Uterus (tissue), 2 donors: Measurements from ENCODE around the gene ARMC2.

Source experiments
- POLR2A ChIP-seq, 2 donors: fragments of 450-650 bp; IDR thresholded peaks; one replicate each; pipeline ENCODE4 v1.6.1; 2016; ENCODE audit warnings: antibody characterized with exemption in 2 of 2, mild to moderate bottlenecking in 1 of 2, moderate library complexity in 1 of 2
- TF ChIP-seq, protein P1 (sequence below), 4 experiments: fragments of 200-600 bp in 2 of 4; fragments of 450-650 bp in 2 of 4; sonication (generic) in 2 of 4; IDR thresholded peaks; one replicate each; pipeline ENCODE4 v1.5.1; 2016 to 2019; ENCODE audit warnings: antibody characterized with exemption in 4 of 4, mild to moderate bottlenecking in 2 of 4, moderate library complexity in 1 of 4

DNA sequence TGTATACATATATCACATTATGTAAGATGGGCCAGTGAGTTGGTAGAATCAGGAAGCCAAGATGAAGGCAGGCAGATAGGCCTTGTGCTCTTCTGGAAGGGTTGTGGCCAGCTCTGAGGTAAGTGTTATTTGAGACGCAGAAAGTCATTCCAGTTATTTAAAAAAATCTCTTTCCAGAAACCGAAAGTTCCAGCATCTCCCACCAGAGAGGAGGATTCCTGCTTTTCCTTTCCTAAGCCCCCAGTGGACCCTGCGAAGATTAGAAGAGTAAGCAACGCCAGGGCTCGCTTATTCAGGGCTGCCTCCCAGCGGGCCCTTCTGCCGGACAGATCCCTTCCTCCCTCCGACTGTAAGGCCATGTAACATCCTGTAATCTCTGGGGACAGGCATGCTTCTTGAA is 20.4 kb downstream of the ARMC2 start:
- TF ChIP-seq POLR2A (IDR thresholded peaks at IDR 0.05): no peak
- TF ChIP-seq, protein P1, sequence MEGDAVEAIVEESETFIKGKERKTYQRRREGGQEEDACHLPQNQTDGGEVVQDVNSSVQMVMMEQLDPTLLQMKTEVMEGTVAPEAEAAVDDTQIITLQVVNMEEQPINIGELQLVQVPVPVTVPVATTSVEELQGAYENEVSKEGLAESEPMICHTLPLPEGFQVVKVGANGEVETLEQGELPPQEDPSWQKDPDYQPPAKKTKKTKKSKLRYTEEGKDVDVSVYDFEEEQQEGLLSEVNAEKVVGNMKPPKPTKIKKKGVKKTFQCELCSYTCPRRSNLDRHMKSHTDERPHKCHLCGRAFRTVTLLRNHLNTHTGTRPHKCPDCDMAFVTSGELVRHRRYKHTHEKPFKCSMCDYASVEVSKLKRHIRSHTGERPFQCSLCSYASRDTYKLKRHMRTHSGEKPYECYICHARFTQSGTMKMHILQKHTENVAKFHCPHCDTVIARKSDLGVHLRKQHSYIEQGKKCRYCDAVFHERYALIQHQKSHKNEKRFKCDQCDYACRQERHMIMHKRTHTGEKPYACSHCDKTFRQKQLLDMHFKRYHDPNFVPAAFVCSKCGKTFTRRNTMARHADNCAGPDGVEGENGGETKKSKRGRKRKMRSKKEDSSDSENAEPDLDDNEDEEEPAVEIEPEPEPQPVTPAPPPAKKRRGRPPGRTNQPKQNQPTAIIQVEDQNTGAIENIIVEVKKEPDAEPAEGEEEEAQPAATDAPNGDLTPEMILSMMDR (IDR thresholded peaks at IDR 0.05): no peak
